HG03571 (cell line): Measurements from ENCODE around the gene NDUFA7.
"Not testable (repeated sequence)": the region's sequence is repeated elsewhere in the genome, so short reads cannot be mapped to it uniquely, and the experiment has no call there.

Experiments used
- ATAC-seq: cut with Tn5 transposase; IDR thresholded peaks from one replicate; pipeline ENCODE4 v1.9.1; 2021; ENCODE audit not compliant: unreplicated experiment

NDUFA7 gene

DNA sequence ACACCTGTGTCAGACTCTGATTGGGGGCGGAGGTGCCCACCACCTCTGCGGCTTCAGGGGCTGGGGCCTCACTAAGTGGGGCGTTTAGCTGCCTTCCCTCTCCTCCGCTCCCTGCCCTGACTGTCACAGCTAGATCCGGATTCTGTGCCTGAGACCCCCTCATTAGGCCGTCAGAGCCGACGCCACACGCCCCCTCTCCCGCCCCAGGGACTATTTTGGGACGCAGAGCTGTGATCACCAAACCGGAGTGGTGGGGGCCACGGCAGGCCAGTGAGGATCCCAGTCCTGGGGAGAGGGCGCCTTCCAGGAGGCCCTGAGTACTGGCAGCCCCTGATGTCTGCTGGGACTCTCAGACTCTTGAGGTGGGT, 21.1 kb upstream of the NDUFA7 start:
- no peak for ATAC-seq

- ATAC-seq = not testable (repeated sequence)
Measured at GRCh38 chr19:8341504-8341903, 20.3 kb upstream of the NDUFA7 start.

GRCh38 chr19:8340341-8341096, 19.3 kb upstream of the NDUFA7 start:
- no peak for ATAC-seq

DNA sequence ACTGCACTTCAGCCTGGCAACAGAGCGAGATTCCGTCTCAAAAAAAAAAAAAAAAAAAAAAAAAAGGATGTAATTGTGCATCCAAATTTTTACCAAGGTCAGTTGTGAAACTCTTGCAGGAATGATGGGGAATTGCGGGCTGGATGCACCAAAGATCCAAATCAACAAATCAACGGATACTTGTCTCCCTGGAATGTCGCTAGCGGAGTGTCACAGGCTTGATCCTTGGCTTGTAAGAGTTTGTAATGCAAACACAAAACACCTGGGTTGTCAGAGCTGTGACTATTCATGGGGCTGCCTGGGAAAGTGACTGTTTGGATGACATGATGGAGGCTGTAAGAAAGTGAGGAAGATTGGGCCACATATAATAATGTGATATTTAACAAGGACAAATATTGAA, 17.7 kb upstream of the NDUFA7 start:
- no peak for ATAC-seq

DNA sequence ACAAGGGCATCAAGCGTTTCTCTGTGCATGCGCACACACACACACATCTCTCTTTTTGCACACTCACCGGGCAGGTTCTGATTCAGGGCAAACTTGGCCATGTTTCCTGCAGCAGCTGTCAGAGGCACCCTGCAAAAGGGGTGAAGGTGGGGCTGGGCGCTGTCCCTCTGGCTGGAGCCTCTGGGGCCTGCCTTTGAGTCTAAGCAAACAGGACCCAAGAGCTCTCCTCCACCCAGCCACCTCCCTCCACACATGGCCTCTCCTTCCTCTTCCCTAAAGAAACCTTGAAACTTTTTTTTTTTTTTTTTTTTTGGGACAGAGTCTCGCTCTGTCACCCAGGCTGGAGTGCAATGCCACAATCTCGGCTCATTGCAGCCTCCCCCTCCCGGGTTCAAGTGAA, 16.6 kb upstream of the NDUFA7 start:
- no peak for ATAC-seq

DNA sequence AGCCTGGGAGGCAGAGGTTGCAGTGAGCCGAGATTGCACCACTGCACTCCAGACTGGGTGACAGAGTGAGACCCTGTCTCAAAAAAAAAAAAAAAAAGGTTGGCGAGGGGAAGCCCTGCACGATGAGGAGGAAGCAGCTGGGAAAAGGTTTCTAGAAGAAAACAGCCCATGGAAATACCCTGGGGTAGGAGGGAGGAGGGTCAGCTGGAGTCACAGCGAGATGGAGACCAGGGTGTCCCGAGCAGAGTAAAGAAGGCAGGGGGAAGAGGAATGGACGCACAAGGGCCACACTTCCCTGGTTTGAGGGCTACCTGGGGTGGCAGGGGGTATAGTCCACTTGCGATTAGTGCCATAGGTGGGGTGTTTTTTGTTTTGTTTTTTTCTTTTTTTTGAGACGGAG, 15.5 kb upstream of the NDUFA7 start:
- no peak for ATAC-seq

GRCh38 chr19:8336072-8336569, 14.9 kb upstream of the NDUFA7 start:
- no peak for ATAC-seq

DNA sequence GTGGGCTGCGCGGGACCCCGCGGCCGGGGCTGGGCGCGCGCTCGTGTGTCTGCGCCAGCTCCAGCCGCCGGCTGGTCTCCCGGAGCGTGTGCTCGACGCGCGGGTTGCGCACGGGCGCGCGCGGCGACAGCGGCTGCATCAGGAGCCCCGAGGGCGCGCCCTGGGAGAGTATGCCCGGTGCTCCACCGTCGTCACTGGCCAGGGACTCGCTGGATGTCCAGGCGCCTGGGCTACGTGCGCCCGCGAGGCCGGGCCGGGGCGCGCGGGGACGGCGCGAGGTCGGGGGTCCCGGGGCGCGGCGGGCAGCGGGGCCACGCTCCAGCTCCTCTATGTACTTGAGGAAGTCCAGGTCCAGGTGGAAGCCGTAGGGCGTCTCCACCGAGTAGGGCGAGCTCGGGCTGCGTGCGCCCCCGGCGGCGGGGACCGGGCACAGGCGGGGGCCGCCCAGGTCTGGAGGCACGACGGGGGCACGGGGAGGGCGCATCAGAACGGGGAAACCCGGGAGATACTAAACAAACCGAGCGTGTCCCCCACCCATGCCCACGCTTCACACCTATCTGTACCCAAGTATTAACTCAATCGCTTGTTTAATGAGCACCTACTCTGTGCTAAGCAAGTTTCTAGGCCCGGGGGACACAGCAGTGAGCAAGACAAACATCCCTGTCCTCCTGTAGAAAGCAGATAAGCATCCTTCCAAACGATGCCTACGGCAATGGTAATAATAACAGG, 14.3 kb upstream of the NDUFA7 start:
- no peak for ATAC-seq

- ATAC-seq = no peak
Measured at GRCh38 chr19:8334458-8335342, 13.5 kb upstream of the NDUFA7 start.

- ATAC-seq = no peak
Measured at GRCh38 chr19:8333767-8334457, 12.7 kb upstream of the NDUFA7 start.

GRCh38 chr19:8332976-8333766, 12.0 kb upstream of the NDUFA7 start:
- no peak for ATAC-seq

- ATAC-seq = no peak
Measured at GRCh38 chr19:8331263-8331845, 10.2 kb upstream of the NDUFA7 start.

DNA sequence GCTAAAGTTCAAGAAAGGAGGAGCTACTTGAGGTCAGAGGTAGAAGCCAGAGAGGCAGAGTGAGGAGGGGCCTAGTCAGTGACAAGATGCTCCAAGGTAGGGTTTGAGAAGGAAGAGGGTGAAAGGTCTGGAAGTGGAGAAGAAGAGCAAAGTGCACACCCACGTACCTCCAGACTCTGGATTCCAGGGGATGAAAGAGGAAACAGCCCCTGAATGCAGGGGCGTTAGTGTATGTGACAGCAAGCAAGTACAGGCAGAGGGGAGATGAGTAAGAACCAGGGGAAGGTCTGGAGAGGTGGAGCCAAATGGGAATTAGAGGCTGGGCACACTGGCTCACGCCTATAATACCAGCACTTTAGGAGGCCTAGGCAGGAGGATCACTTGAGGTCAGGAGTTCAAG, 8.8 kb upstream of the NDUFA7 start:
- ATAC-seq = no peak

GRCh38 chr19:8325454-8325853, 4.3 kb upstream of the NDUFA7 start:
- ATAC-seq = no peak

- ATAC-seq = no peak
Measured at GRCh38 chr19:8324186-8325050, 3.2 kb upstream of the NDUFA7 start.

DNA sequence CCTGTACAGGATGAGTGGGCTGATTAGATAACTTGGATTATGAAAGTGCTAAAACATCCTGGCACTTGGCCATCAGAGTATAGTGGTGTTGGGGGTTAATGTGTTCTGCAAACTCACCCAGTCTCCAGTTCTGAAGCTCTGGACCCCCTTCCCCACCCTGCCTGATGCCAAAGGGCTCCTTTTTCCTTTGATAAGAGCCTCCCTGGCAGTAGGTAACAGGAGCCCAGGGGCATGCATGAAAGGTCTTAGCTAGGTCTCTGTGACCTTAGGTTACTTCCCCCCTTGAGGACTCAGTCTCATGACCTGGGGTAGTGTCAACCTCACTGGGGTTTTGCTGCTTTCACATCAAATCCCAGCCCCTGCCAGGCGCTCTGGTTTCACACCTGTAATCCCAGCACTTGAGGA, 2.6 kb upstream of the NDUFA7 start:
- ATAC-seq = no peak

DNA sequence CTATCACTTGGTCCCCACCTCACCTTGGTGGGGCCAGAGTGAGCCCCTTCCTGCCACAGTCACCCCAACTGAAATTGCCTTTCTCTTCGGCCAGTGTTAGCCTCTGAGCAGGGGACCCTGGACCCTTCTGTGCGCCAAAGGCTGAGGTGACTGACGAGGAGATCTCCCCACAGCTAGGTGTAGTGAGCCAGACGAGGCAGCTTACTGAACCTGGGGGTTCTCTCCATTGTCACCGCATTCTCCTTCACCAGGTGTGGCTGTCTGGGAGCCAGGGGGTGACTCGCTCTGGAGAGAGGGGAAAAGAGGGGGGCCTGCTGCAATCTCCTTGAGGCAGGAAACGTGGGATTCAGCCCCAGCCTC, 1.4 kb upstream of the NDUFA7 start:
- ATAC-seq = no peak

DNA sequence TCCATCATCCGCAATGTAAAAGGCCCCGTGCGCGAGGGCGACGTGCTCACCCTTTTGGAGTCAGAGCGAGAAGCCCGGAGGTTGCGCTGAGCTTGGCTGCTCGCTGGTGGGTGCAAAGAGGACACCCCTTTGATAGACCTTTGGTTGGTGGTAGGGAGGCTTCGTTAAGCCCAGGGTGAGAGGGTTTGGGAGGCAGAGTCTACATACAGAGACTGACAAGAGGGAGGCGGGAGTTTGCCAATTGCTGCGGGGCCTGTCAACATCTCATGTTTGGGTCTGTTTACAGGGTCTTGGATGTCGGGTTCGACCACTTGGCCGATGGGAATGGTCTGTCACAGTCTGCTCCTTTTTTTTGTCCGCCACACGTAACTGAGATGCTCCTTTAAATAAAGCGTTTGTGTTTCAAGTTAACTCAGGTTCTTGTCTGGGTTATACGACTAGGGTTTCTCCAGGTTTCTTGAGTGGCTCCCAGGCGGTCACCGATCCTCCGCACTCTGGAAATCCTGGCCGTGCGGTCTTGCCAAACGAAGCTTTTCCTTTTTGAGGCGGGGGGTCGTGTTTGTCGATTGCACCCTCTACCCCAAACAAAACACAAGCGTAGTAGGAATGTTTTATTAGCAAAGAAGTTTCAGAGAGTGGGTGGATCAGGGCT, 937 bp upstream of the NDUFA7 start:
- ATAC-seq = no peak
